ENCODE data around the gene MAPK4. TPM values are rescaled to one million over a fixed set of nuclear protein-coding genes. Genes with fewer than 3 reads are reported as not detected.

Gene MAPK4
- total RNA-seq, 2 donors from 2014 or later: 2.0 to 3.8 TPM

GRCh38 chr18:50651334-50651733, 91.4 kb downstream of the MAPK4 start:
- H3K36me3 ChIP-seq (ENCODE audit: control insufficient read depth, insufficient read depth, low read length): no peaks in the 10 kb centered on the region
- no peaks in the 10 kb centered on the region for H3K4me1 ChIP-seq (ENCODE audit: control insufficient read depth, insufficient read depth, low read length)
- no peak for TF ChIP-seq CTCF (conservative IDR thresholded peaks at IDR 0.05)
- no peak for DNase-seq
- Mint-ChIP-seq H3K27me3 (ENCODE audit: insufficient read depth) (no peaks in the 10 kb centered on the region), H3K4me3 (no peak overlapping the region), H3K36me3 (ENCODE audit: low read depth) (no peaks in the 10 kb centered on the region), H3K9me3 (no peaks in the 10 kb centered on the region), H3K27ac (no peak overlapping the region), H3K4me1 (no peaks in the 10 kb centered on the region)
- H3K9ac ChIP-seq (ENCODE audit: extremely low read depth, low read length, poor library complexity, severe bottlenecking): no peak overlapping the region
- no peak overlapping the region for H3K27ac ChIP-seq (ENCODE audit: low read depth, low read length)
- no peak overlapping the region for H3K4me3 ChIP-seq (ENCODE audit: low read length)
- WGBS, 2 experiments (ENCODE audit: insufficient coverage in 1 of 2, insufficient read length in 1 of 2): 87 to 92% methylated on average over 2 to 7 of the region's 7 CpGs
- H3K27me3 ChIP-seq (ENCODE audit: control insufficient read depth, insufficient read depth, low read length, poor library complexity, severe bottlenecking): no peaks in the 10 kb centered on the region
- no peaks in the 10 kb centered on the region for H3K9me3 ChIP-seq (ENCODE audit: control insufficient read depth, low read length)

- WGBS, 2 experiments (ENCODE audit: insufficient coverage in 1 of 2, insufficient read length in 1 of 2): 93 to 97% methylated on average over 11 of the region's 11 CpGs
- H3K9me3 ChIP-seq (ENCODE audit: control insufficient read depth, low read length): no peaks in the 10 kb centered on the region
- no peak for DNase-seq
- H3K9me3 Mint-ChIP-seq: no peaks in the 10 kb centered on the region
- H3K27ac Mint-ChIP-seq: no peak overlapping the region
- H3K27ac ChIP-seq (ENCODE audit: low read depth, low read length): no peak overlapping the region
- H3K4me3 Mint-ChIP-seq: no peak overlapping the region
- H3K9ac ChIP-seq (ENCODE audit: extremely low read depth, low read length, poor library complexity, severe bottlenecking): no peak overlapping the region
- H3K4me1 ChIP-seq (ENCODE audit: control insufficient read depth, insufficient read depth, low read length): no peaks in the 10 kb centered on the region
- H3K4me1 Mint-ChIP-seq: no peaks in the 10 kb centered on the region
- no peak overlapping the region for H3K4me3 ChIP-seq (ENCODE audit: low read length)
- no peaks in the 10 kb centered on the region for H3K36me3 Mint-ChIP-seq (ENCODE audit: low read depth)
- no peaks in the 10 kb centered on the region for H3K27me3 ChIP-seq (ENCODE audit: control insufficient read depth, insufficient read depth, low read length, poor library complexity, severe bottlenecking)
- no peaks in the 10 kb centered on the region for H3K27me3 Mint-ChIP-seq (ENCODE audit: insufficient read depth)
- no peaks in the 10 kb centered on the region for H3K36me3 ChIP-seq (ENCODE audit: control insufficient read depth, insufficient read depth, low read length)
- no peak for TF ChIP-seq CTCF (conservative IDR thresholded peaks at IDR 0.05)
These were observed 93.7 kb downstream of the MAPK4 start for GRCh38 chr18:50653402-50654093.

DNA sequence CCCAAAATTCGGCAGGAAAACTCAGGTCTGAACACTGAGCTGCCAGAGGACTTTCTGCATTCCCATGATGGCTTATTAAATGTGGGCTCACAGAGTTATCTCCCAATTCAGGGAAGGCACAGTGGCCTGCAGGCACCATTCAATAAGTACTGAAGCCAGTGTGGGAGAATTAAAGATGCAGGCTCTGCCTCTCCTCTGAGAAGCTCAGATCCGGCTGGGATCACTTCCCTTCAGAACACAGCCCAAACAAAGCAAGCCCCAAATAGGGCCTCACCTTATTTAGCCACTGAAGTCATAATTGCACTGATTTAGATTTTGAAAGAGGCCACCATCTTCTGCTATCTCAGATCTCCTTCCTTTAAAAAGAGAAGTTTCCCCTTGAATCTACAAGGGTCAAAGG, 94.3 kb downstream of the MAPK4 start:
- H3K9ac ChIP-seq (ENCODE audit: extremely low read depth, low read length, poor library complexity, severe bottlenecking): no peak overlapping the region
- no peaks in the 10 kb centered on the region for H3K36me3 Mint-ChIP-seq (ENCODE audit: low read depth)

More for the DNA sequence above, 94.3 kb downstream of the MAPK4 start:
- Mint-ChIP-seq H3K27ac (no peak overlapping the region), H3K4me1 (peaks cover 2% of the 10 kb centered on the region), H3K9me3 (no peaks in the 10 kb centered on the region), H3K4me3 (no peak overlapping the region), H3K27me3 (ENCODE audit: insufficient read depth) (no peaks in the 10 kb centered on the region)
- H3K9me3 ChIP-seq (ENCODE audit: control insufficient read depth, low read length): no peaks in the 10 kb centered on the region
- no peak overlapping the region for H3K4me3 ChIP-seq (ENCODE audit: low read length)
- TF ChIP-seq CTCF (conservative IDR thresholded peaks at IDR 0.05): no peak
- WGBS, 2 experiments (ENCODE audit: insufficient coverage in 1 of 2, insufficient read length in 1 of 2): 87 to 90% methylated on average over 1 to 2 of the region's 2 CpGs
- no peak for DNase-seq
- no peaks in the 10 kb centered on the region for H3K27me3 ChIP-seq (ENCODE audit: control insufficient read depth, insufficient read depth, low read length, poor library complexity, severe bottlenecking)
- H3K36me3 ChIP-seq (ENCODE audit: control insufficient read depth, insufficient read depth, low read length): no peaks in the 10 kb centered on the region
- H3K27ac ChIP-seq (ENCODE audit: low read depth, low read length): peak overlapping the region; percentile 49
- H3K4me1 ChIP-seq (ENCODE audit: control insufficient read depth, insufficient read depth, low read length): no peaks in the 10 kb centered on the region

Data from endodermal cell (in vitro differentiated cells).